OCI-LY3 (cell line): ENCODE results near the gene DCTD.

ENCODE experiments used
- EZH2phosphoT487 ChIP-seq: fragments of 200-600 bp; shearing (Covaris generic); IDR thresholded peaks from 2 replicates; pipeline ENCODE4 v1.6.1; 2018; ENCODE audit warnings: antibody characterized with exemption, mixed run types, low read depth
- TF ChIP-seq, protein P1 (sequence below): fragments of 200-600, 300-600 bp; sonication (generic); IDR thresholded peaks from 2 replicates; pipeline ENCODE4 v1.5.1; 2014; ENCODE audit warnings: antibody characterized with exemption, low read length, low read depth

DNA sequence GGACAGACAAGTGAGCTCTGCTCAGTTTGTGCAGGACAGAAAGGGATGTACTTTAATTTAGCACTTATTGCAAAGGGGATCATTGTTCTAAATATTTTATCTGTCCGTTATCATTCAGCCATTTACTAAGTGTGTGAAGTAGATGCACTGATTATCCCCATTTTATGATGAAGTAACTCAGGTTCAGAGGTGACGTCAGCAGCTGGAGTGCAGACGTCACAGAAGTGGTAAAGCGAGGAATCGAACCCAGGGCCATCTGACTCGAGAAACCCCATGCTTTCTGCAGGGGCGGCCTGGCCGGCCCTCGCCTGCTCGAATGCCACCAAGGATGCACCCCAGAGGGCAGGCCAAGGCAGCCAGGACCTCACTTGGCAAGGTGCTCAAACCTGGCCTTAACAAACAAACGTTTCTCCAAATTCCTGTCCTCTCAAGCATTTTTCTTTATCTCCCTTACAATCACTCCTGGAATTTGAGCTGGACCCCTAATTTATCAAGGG lies 75.0 kb downstream of the DCTD start:
- no peak for TF ChIP-seq EZH2phosphoT487
- TF ChIP-seq, protein P1, sequence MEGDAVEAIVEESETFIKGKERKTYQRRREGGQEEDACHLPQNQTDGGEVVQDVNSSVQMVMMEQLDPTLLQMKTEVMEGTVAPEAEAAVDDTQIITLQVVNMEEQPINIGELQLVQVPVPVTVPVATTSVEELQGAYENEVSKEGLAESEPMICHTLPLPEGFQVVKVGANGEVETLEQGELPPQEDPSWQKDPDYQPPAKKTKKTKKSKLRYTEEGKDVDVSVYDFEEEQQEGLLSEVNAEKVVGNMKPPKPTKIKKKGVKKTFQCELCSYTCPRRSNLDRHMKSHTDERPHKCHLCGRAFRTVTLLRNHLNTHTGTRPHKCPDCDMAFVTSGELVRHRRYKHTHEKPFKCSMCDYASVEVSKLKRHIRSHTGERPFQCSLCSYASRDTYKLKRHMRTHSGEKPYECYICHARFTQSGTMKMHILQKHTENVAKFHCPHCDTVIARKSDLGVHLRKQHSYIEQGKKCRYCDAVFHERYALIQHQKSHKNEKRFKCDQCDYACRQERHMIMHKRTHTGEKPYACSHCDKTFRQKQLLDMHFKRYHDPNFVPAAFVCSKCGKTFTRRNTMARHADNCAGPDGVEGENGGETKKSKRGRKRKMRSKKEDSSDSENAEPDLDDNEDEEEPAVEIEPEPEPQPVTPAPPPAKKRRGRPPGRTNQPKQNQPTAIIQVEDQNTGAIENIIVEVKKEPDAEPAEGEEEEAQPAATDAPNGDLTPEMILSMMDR = no peak
